NT2/D1 (cell line): ENCODE results near the gene KLHDC8A.

ENCODE experiments used
- SUZ12 ChIP-seq: IDR thresholded peaks from 2 replicates; pipeline ENCODE4 v1.6.1; 2011; ENCODE audit not compliant: insufficient read length, insufficient read depth; ENCODE audit errors: extremely low read depth
- YY1 ChIP-seq: IDR thresholded peaks from 2 replicates; pipeline ENCODE4 v1.6.1; 2011; ENCODE audit not compliant: insufficient read length, insufficient read depth
- ZNF274 ChIP-seq: IDR thresholded peaks from 2 replicates; pipeline ENCODE4 v1.6.1; 2011; ENCODE audit warnings: mild to moderate bottlenecking, low read depth, low read length

- TF ChIP-seq YY1 (no peak), ZNF274 (no peak), SUZ12 (no peak)
These were observed 34.7 kb upstream of the KLHDC8A start for GRCh38 chr1:205391386-205391785.
